Mesothelial cell of epicardium (in vitro differentiated cells): ENCODE results near the gene CBLB. TPM values are rescaled to one million over a fixed set of nuclear protein-coding genes. Genes with fewer than 3 reads are reported as not detected.
A peak's percentile ranks its signal among the peaks of the same experiment; 100 is the strongest.

Experiments
- DNase-seq, 2 experiments: peaks; one replicate each; pipeline ENCODE4 v3.0.0; 2021; ENCODE audit warnings: low spot score in 2 of 2; ENCODE audit not compliant: unreplicated experiment in 2 of 2
- H3K27ac Mint-ChIP-seq: 2 replicates; pipeline ENCODE4 v1.8.0; 2021; ENCODE audit warnings: mixed read lengths
- H3K27me3 Mint-ChIP-seq: 2 replicates; pipeline ENCODE4 v1.8.0; 2021; ENCODE audit warnings: low read depth, mixed read lengths
- H3K36me3 Mint-ChIP-seq: 2 replicates; pipeline ENCODE4 v1.8.0; 2021; ENCODE audit warnings: mixed read lengths
- H3K4me1 Mint-ChIP-seq: 2 replicates; pipeline ENCODE4 v1.8.0; 2021; ENCODE audit warnings: mixed read lengths
- H3K4me3 Mint-ChIP-seq: 2 replicates; pipeline ENCODE4 v1.8.0; 2021; ENCODE audit warnings: mild to moderate bottlenecking, moderate library complexity, mixed read lengths
- H3K9me3 Mint-ChIP-seq: 2 replicates; pipeline ENCODE4 v1.8.0; 2021; ENCODE audit warnings: mixed read lengths
- total RNA-seq: library from RNA; stranded (reverse); gene quantifications from 3 replicates; pipeline ENCODE4 v1.2.1, GENCODE V29; 2021
- TF ChIP-seq, protein P1 (sequence below): fragments of 200-600 bp; sonication (generic); IDR thresholded peaks from one replicate; pipeline ENCODE4 v1.5.0; 2021; ENCODE audit warnings: antibody characterized with exemption; ENCODE audit not compliant: unreplicated experiment

The CBLB gene
- total RNA-seq, 1 donor from 2014 or later, result 116 TPM

DNA sequence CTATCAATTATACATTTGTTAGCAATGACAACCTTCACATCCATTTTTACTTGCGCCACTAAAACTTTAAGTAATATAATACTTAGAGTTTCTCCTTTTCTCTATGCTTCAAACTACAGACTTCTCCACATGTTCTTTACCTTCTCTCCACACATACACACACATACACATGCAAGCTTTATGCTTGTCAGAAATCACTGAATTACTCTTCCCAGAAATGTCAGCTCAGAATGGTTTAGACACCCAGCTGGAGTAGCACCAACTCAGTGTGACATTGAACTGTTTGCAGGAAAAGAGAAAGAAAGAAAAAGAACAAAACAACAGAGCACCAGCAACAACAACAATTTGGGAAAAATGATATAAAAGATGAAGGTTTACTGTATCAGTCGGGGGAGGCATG, 20.9 kb downstream of the CBLB start:
- Mint-ChIP-seq H3K9me3 (no peaks in the 10 kb centered on the region), H3K27me3 (no peaks in the 10 kb centered on the region), H3K4me1 (peaks cover 43% of the 10 kb centered on the region), H3K36me3 (peaks cover 18% of the 10 kb centered on the region), H3K4me3 (no peak overlapping the region), H3K27ac (peak overlapping the region; percentile 75)
- no peak for DNase-seq
- TF ChIP-seq, protein P1, sequence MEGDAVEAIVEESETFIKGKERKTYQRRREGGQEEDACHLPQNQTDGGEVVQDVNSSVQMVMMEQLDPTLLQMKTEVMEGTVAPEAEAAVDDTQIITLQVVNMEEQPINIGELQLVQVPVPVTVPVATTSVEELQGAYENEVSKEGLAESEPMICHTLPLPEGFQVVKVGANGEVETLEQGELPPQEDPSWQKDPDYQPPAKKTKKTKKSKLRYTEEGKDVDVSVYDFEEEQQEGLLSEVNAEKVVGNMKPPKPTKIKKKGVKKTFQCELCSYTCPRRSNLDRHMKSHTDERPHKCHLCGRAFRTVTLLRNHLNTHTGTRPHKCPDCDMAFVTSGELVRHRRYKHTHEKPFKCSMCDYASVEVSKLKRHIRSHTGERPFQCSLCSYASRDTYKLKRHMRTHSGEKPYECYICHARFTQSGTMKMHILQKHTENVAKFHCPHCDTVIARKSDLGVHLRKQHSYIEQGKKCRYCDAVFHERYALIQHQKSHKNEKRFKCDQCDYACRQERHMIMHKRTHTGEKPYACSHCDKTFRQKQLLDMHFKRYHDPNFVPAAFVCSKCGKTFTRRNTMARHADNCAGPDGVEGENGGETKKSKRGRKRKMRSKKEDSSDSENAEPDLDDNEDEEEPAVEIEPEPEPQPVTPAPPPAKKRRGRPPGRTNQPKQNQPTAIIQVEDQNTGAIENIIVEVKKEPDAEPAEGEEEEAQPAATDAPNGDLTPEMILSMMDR, result no peak

- Mint-ChIP-seq H3K4me1 (peaks cover 43% of the 10 kb centered on the region), H3K4me3 (no peak overlapping the region), H3K9me3 (no peaks in the 10 kb centered on the region), H3K27me3 (no peaks in the 10 kb centered on the region), H3K36me3 (peaks cover 21% of the 10 kb centered on the region), H3K27ac (peak overlapping the region; percentile 73)
- no peak for DNase-seq
- TF ChIP-seq, protein P1, result no peak
Measured at GRCh38 chr3:105847452-105847851, 21.4 kb downstream of the CBLB start.

DNA sequence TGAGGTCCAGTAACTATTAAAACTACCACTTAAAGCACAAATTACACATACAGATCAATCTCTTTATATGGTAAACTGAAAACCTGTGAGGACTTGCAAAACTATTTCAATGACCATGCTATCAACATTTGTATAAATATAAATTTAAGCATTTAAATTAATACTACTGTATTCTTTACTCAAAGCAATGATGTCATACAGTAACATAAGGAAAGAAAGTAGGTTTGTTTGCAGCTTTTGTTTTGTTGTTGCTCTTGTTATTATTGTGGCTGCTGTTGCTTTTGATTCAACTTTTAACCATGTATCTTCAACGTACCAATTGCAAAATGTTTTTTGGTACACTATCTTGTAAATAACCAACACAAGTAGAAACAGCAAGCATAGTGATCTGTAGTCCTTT, 22.0 kb downstream of the CBLB start:
- peaks cover 43% of the 10 kb centered on the region for H3K4me1 Mint-ChIP-seq
- no peak for DNase-seq
- peaks cover 27% of the 10 kb centered on the region for H3K36me3 Mint-ChIP-seq
- H3K4me3 Mint-ChIP-seq, result no peak overlapping the region
- TF ChIP-seq, protein P1, result no peak
- H3K27ac Mint-ChIP-seq, result peak overlapping the region; percentile 82
- H3K9me3 Mint-ChIP-seq, result no peaks in the 10 kb centered on the region
- no peaks in the 10 kb centered on the region for H3K27me3 Mint-ChIP-seq

GRCh38 chr3:105845488-105845887, 23.3 kb downstream of the CBLB start:
- Mint-ChIP-seq H3K4me1 (peaks cover 43% of the 10 kb centered on the region), H3K4me3 (no peak overlapping the region), H3K9me3 (no peaks in the 10 kb centered on the region), H3K27me3 (no peaks in the 10 kb centered on the region), H3K36me3 (peaks cover 21% of the 10 kb centered on the region), H3K27ac (peak overlapping the region; percentile 77)
- TF ChIP-seq, protein P1, result no peak
- no peak for DNase-seq

DNA sequence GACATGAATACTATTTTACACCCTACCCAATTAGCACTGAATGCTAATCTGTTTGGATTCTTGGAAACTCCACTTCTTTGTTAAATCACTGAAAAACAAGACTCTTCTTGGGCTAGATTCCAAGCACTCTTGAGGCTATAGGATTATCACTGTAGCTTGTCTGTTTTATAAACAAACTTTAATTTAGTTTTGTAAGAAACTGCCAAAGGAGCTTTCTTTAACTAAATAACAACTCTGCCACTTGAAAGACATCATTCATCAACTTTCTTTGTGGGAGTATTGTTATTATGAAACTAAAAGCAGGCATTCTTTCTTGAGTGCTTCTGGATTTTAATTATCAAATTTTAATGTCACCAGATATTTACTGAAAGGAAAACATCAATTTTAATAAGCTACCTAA, 24.1 kb downstream of the CBLB start:
- TF ChIP-seq, protein P1, result no peak
- Mint-ChIP-seq H3K36me3 (peaks cover 26% of the 10 kb centered on the region), H3K27ac (peak overlapping the region; percentile 83), H3K27me3 (no peaks in the 10 kb centered on the region), H3K9me3 (no peaks in the 10 kb centered on the region), H3K4me1 (peaks cover 43% of the 10 kb centered on the region), H3K4me3 (no peak overlapping the region)
- DNase-seq, result no peak

- peak overlapping the region; percentile 83 for H3K27ac Mint-ChIP-seq
- peaks cover 41% of the 10 kb centered on the region for H3K4me1 Mint-ChIP-seq
- H3K36me3 Mint-ChIP-seq, result peaks cover 20% of the 10 kb centered on the region
- no peaks in the 10 kb centered on the region for H3K9me3 Mint-ChIP-seq
- no peak for DNase-seq
- no peak overlapping the region for H3K4me3 Mint-ChIP-seq
- TF ChIP-seq, protein P1, result no peak
- no peaks in the 10 kb centered on the region for H3K27me3 Mint-ChIP-seq
Measured at GRCh38 chr3:105843994-105844393, 24.8 kb downstream of the CBLB start.
